Liver (tissue), 9 donors: Measurements from ENCODE around the gene CCDC78. TPM values are rescaled to one million over a fixed set of nuclear protein-coding genes. Genes with fewer than 3 reads are reported as not detected.

Experiments
- DNase-seq: peaks from one replicate; pipeline ENCODE4 v3.0.0-alpha.2; 2017; ENCODE audit warnings: low spot score
- H3K27ac ChIP-seq, 2 donors: one replicate each; pipeline ENCODE4 v1.7.0; 2013; ENCODE audit warnings: inconsistent platforms in 2 of 2, low read length in 2 of 2, control low read depth in 1 of 2, low read depth in 1 of 2, mild to moderate bottlenecking in 1 of 2
- H3K27me3 ChIP-seq, 4 donors: one replicate each; pipeline versions ENCODE4 v1.6.1 to v1.7.0; 2013; ENCODE audit warnings: low read length in 3 of 4, inconsistent platforms in 1 of 4, mild to moderate bottlenecking in 1 of 4, moderate library complexity in 1 of 4; ENCODE audit not compliant: control insufficient read depth in 4 of 4, insufficient read depth in 4 of 4
- H3K36me3 ChIP-seq, 4 donors: one replicate each; pipeline versions ENCODE4 v1.6.1 to v1.7.0; 2013; ENCODE audit warnings: low read length in 3 of 4, mild to moderate bottlenecking in 3 of 4, low read depth in 1 of 4, moderate library complexity in 1 of 4; ENCODE audit not compliant: control insufficient read depth in 4 of 4, insufficient read depth in 3 of 4
- H3K4me1 ChIP-seq, 4 donors: one replicate each; pipeline versions ENCODE4 v1.6.1 to v1.7.0; 2013; ENCODE audit warnings: low read length in 3 of 4, mild to moderate bottlenecking in 3 of 4, moderate library complexity in 1 of 4; ENCODE audit not compliant: control insufficient read depth in 4 of 4, insufficient read depth in 4 of 4
- H3K4me3 ChIP-seq, 3 donors: one replicate each; pipeline versions ENCODE4 v1.6.1 to v1.7.0; 2013; ENCODE audit warnings: low read length in 3 of 3, control low read depth in 1 of 3, low read depth in 1 of 3, mild to moderate bottlenecking in 1 of 3
- H3K9ac ChIP-seq, 2 donors: one replicate each; pipeline ENCODE4 v1.7.0; 2013; ENCODE audit warnings: low read length in 2 of 2, mild to moderate bottlenecking in 2 of 2, moderate library complexity in 2 of 2, control low read depth in 1 of 2, low read depth in 1 of 2
- H3K9me3 ChIP-seq, 4 donors: one replicate each; pipeline versions ENCODE4 v1.6.1 to v1.7.0; 2013; ENCODE audit warnings: low read length in 3 of 4; ENCODE audit not compliant: control insufficient read depth in 4 of 4
- ATF3 ChIP-seq: IDR thresholded peaks from 2 replicates; pipeline ENCODE4 v1.6.1; 2016; ENCODE audit warnings: antibody characterized with exemption
- CTCF ChIP-seq: fragments of 150-350 bp; IDR thresholded peaks from 2 replicates; pipeline ENCODE4 v1.5.1; 2017; ENCODE audit warnings: improper control_type of control experiment, low read depth, low read length; ENCODE audit not compliant: missing input control
- EGR1 ChIP-seq, 2 donors: IDR thresholded peaks; 2 replicates each; pipeline ENCODE4 v1.6.1; 2016 to 2018; ENCODE audit warnings: antibody characterized with exemption in 2 of 2, low read depth in 2 of 2
- FOXA1 ChIP-seq: IDR thresholded peaks from 2 replicates; pipeline ENCODE4 v1.6.1; 2016; ENCODE audit warnings: antibody characterized with exemption
- FOXA2 ChIP-seq: IDR thresholded peaks from 2 replicates; pipeline ENCODE4 v1.6.1; 2016; ENCODE audit warnings: antibody characterized with exemption
- GABPA ChIP-seq, 2 donors: IDR thresholded peaks in 1 of 2; conservative IDR thresholded peaks in 1 of 2; 2 replicates each; pipeline ENCODE4 v1.6.1; 2016; ENCODE audit warnings: antibody characterized with exemption in 2 of 2, mild to moderate bottlenecking in 1 of 2, moderate library complexity in 1 of 2
- HNF4A ChIP-seq, 2 donors: conservative IDR thresholded peaks; 2 replicates each; pipeline ENCODE4 v1.6.1; 2016; ENCODE audit warnings: antibody characterized with exemption in 2 of 2, mild to moderate bottlenecking in 2 of 2
- HNF4G ChIP-seq: IDR thresholded peaks from 2 replicates; pipeline ENCODE4 v1.6.1; 2016; ENCODE audit warnings: antibody characterized with exemption
- JUND ChIP-seq, 2 donors: IDR thresholded peaks; 2 replicates each; pipeline ENCODE4 v1.6.1; 2016; ENCODE audit warnings: antibody characterized with exemption in 2 of 2
- MAX ChIP-seq: IDR thresholded peaks from 2 replicates; pipeline ENCODE4 v1.6.1; 2016; ENCODE audit warnings: antibody characterized with exemption
- NR2F2 ChIP-seq: IDR thresholded peaks from 2 replicates; pipeline ENCODE4 v1.6.1; 2016; ENCODE audit warnings: antibody characterized with exemption
- RAD21 ChIP-seq, 2 donors: IDR thresholded peaks; 2 replicates each; pipeline ENCODE4 v1.6.1; 2016; ENCODE audit warnings: antibody characterized with exemption in 2 of 2, mild to moderate bottlenecking in 2 of 2
- REST ChIP-seq: IDR thresholded peaks from 2 replicates; pipeline ENCODE4 v1.6.1; 2016; ENCODE audit warnings: antibody characterized with exemption, mild to moderate bottlenecking
- RXRA ChIP-seq, 2 donors: IDR thresholded peaks; 2 replicates each; pipeline ENCODE4 v1.6.1; 2017 to 2018; ENCODE audit warnings: antibody characterized with exemption in 2 of 2, mild to moderate bottlenecking in 1 of 2
- SP1 ChIP-seq: IDR thresholded peaks from 2 replicates; pipeline ENCODE4 v1.6.1; 2018; ENCODE audit warnings: antibody characterized with exemption, mild to moderate bottlenecking
- TAF1 ChIP-seq: conservative IDR thresholded peaks from 2 replicates; pipeline ENCODE4 v1.6.1; 2016; ENCODE audit warnings: antibody characterized with exemption, mild to moderate bottlenecking
- YY1 ChIP-seq: IDR thresholded peaks from 2 replicates; pipeline ENCODE4 v1.6.1; 2016; ENCODE audit warnings: antibody characterized with exemption, mild to moderate bottlenecking
- ZBTB33 ChIP-seq: IDR thresholded peaks from 2 replicates; pipeline ENCODE4 v1.6.1; 2016; ENCODE audit warnings: antibody characterized with exemption
- WGBS: extraction: QIAGEN DNeasy Blood & Tissue Kit; methylation state at CpG from one replicate; pipeline ENCODE4 v1.1.7; 2013; 5-methylcytosine and 5-hydroxymethylcytosine counted together
- polyA plus RNA-seq, 2 donors: library from polyadenylated mRNA; stranded (reverse) in 1 of 2; unstranded in 1 of 2; fragments of 200-250 nt in 1 of 2; fragments of >200 nt in 1 of 2; fragmentation: Nextera tagmentation in 1 of 2; extraction: Ambion mirVana in 1 of 2; gene quantifications; one replicate each; pipeline versions ENCODE4 v1.2.1 to v1.2.3, GENCODE V29; 2013 to 2015
- total RNA-seq, 2 donors: library from RNA; depleted of rRNA; stranded (reverse); fragments of >200 nt; gene quantifications; one replicate each; pipeline ENCODE4 v1.2.3, GENCODE V29; 2014
- donor health status: healthy.
- donor health status: healthy.
- donor health status: healthy.
- donor health status: healthy.
- donor health status: healthy.

The CCDC78 gene
- total and polyA plus RNA-seq, 4 donors = 0.05 to 0.28 (median 0.08) TPM; not detected in 1

- Histone ChIP-seq H3K4me1 (peaks cover 7 to 32% (median 18%) of the 10 kb centered on the region in 4 donors), H3K9me3 (no peaks in the 10 kb centered on the region), H3K27me3 (no peaks in the 10 kb centered on the region), H3K27ac (no peak overlapping the region), H3K4me3 (peak overlapping the region in 1 of 3 donors; percentile 47), H3K36me3 (peaks cover 5 to 26% (median 16%) of the 10 kb centered on the region in 4 donors), H3K9ac (no peak overlapping the region)
- no peak for DNase-seq
- TF ChIP-seq YY1 (no peak), FOXA1 (no peak), MAX (no peak), NR2F2 (no peak), RAD21 (IDR thresholded peaks at IDR 0.05) (no peak), HNF4A (conservative IDR thresholded peaks at IDR 0.05) (no peak), ATF3 (no peak), TAF1 (no peak), GABPA (IDR thresholded peaks at IDR 0.05 in 1 of 2, conservative IDR thresholded peaks at IDR 0.05 in 1 of 2) (no peak), CTCF (no peak), REST (no peak), SP1 (no peak), ZBTB33 (no peak), EGR1 (IDR thresholded peaks at IDR 0.05; ENCODE audit: low read depth in 2 of 2) (no peak), HNF4G (no peak), JUND (IDR thresholded peaks at IDR 0.05) (no peak), FOXA2 (no peak), RXRA (IDR thresholded peaks at IDR 0.05) (no peak)
- WGBS = 44% methylated on average over 25 of the region's 25 CpGs
These were observed 50.2 kb downstream of the CCDC78 start for GRCh38 chr16:675884-676564.
